Measurements from ENCODE around the gene MIA. TPM values are rescaled to one million over a fixed set of nuclear protein-coding genes. Genes with fewer than 3 reads are reported as not detected.

The MIA gene
- total RNA-seq, 1 donor from 2014 or later, result not detected

GRCh38 chr19:40739030-40739839 lies 36.1 kb upstream of the MIA start:
- Histone ChIP-seq H3K4me3 (no peak overlapping the region), H2AFZ (replicated peaks) (no peak overlapping the region), H3K9ac (no peak overlapping the region), H3K27me3 (no peaks in the 10 kb centered on the region), H3K36me3 (no peaks in the 10 kb centered on the region), H3K79me2 (ENCODE audit: low read depth) (no peaks in the 10 kb centered on the region), H3K4me2 (no peak overlapping the region), H3K9me3 (ENCODE audit: low read depth) (no peaks in the 10 kb centered on the region), H3F3A (ENCODE audit: low read depth) (peaks cover 4% of the 10 kb centered on the region), H3K27ac (no peak overlapping the region), H3K4me1 (no peaks in the 10 kb centered on the region), H4K20me1 (ENCODE audit: low read depth) (no peaks in the 10 kb centered on the region)
- Mint-ChIP-seq H3K36me3 (peaks cover 10% of the 10 kb centered on the region), H3K27ac (no peak overlapping the region), H3K9me3 (no peaks in the 10 kb centered on the region), H3K4me1 (no peaks in the 10 kb centered on the region), H3K4me3 (no peak overlapping the region), H3K27me3 (ENCODE audit: insufficient read depth, low read depth) (peaks cover 4% of the 10 kb centered on the region)
- TF ChIP-seq CTCF (IDR thresholded peaks at IDR 0.05) (no peak), EZH2phosphoT487 (IDR thresholded peaks at IDR 0.05) (no peak), EZH2 (IDR thresholded peaks at IDR 0.05) (no peak)
- DNase-seq (ENCODE audit: low spot score), result no peak

GRCh38 chr19:40739871-40740703 lies 35.2 kb upstream of the MIA start:
- Histone ChIP-seq H2AFZ (replicated peaks) (no peak overlapping the region), H3K4me3 (no peak overlapping the region), H3K36me3 (no peaks in the 10 kb centered on the region), H3K9ac (no peak overlapping the region), H3K79me2 (ENCODE audit: low read depth) (no peaks in the 10 kb centered on the region), H3F3A (ENCODE audit: low read depth) (peaks cover 4% of the 10 kb centered on the region), H3K4me2 (no peak overlapping the region), H3K9me3 (ENCODE audit: low read depth) (no peaks in the 10 kb centered on the region), H3K4me1 (no peaks in the 10 kb centered on the region), H4K20me1 (ENCODE audit: low read depth) (no peaks in the 10 kb centered on the region), H3K27me3 (no peaks in the 10 kb centered on the region), H3K27ac (peak overlapping the region; percentile 37)
- H3K27ac Mint-ChIP-seq, result no peak overlapping the region
- H3K4me1 Mint-ChIP-seq, result no peaks in the 10 kb centered on the region
- TF ChIP-seq CTCF (IDR thresholded peaks at IDR 0.05) (no peak), EZH2phosphoT487 (IDR thresholded peaks at IDR 0.05) (no peak), EZH2 (IDR thresholded peaks at IDR 0.05) (no peak)
- no peaks in the 10 kb centered on the region for H3K9me3 Mint-ChIP-seq
- peaks cover 4% of the 10 kb centered on the region for H3K27me3 Mint-ChIP-seq (ENCODE audit: insufficient read depth, low read depth)
- no peak overlapping the region for H3K4me3 Mint-ChIP-seq
- H3K36me3 Mint-ChIP-seq, result peaks cover 10% of the 10 kb centered on the region
- DNase-seq (ENCODE audit: low spot score), result no peak

GRCh38 chr19:40740747-40741146 lies 34.6 kb upstream of the MIA start:
- TF ChIP-seq EZH2phosphoT487 (IDR thresholded peaks at IDR 0.05) (no peak), CTCF (IDR thresholded peaks at IDR 0.05) (no peak), EZH2 (IDR thresholded peaks at IDR 0.05) (no peak)
- no peak overlapping the region for H3K4me2 ChIP-seq
- H3K27ac Mint-ChIP-seq, result peak overlapping the region; percentile 83

More at GRCh38 chr19:40740747-40741146, 34.6 kb upstream of the MIA start:
- H3K27me3 ChIP-seq, result no peaks in the 10 kb centered on the region
- H3K4me3 ChIP-seq, result no peak overlapping the region
- no peaks in the 10 kb centered on the region for H4K20me1 ChIP-seq (ENCODE audit: low read depth)
- H3K36me3 Mint-ChIP-seq, result peaks cover 6% of the 10 kb centered on the region
- no peaks in the 10 kb centered on the region for H3K36me3 ChIP-seq
- no peak overlapping the region for H2AFZ ChIP-seq (replicated peaks)
- no peak overlapping the region for H3K9ac ChIP-seq
- peaks cover 4% of the 10 kb centered on the region for H3K27me3 Mint-ChIP-seq (ENCODE audit: insufficient read depth, low read depth)
- no peak overlapping the region for H3K4me3 Mint-ChIP-seq
- H3K79me2 ChIP-seq (ENCODE audit: low read depth), result no peaks in the 10 kb centered on the region
- H3K9me3 ChIP-seq (ENCODE audit: low read depth), result no peaks in the 10 kb centered on the region
- no peaks in the 10 kb centered on the region for H3K4me1 ChIP-seq
- peak overlapping the region; percentile 37 for H3K27ac ChIP-seq
- peaks cover 3% of the 10 kb centered on the region for H3K4me1 Mint-ChIP-seq
- no peaks in the 10 kb centered on the region for H3K9me3 Mint-ChIP-seq
- H3F3A ChIP-seq (ENCODE audit: low read depth), result peaks cover 4% of the 10 kb centered on the region
- DNase-seq (ENCODE audit: low spot score), result no peak

Data from neural progenitor cell (in vitro differentiated cells).